Measurements from ENCODE around the gene C4BPB.
A peak's percentile ranks its signal among the peaks of the same experiment; 100 is the strongest.

Gene C4BPB

GRCh38 chr1:207049974-207050391, 38.7 kb upstream of the C4BPB start:
- TF ChIP-seq Cebpa-rat (IDR thresholded peaks at IDR 0.05) = no peak
- H3K4me1 ChIP-seq = peaks cover 0 to 12% (median 0%) of the 10 kb centered on the region in 10 experiments; a peak in 7 of 20 replicates
- H3K27me3 ChIP-seq = peaks cover 0 to 11% (median 6%) of the 10 kb centered on the region in 11 experiments; a peak in 11 of 22 replicates
- peaks cover 0 to 34% (median 29%) of the 10 kb centered on the region in 11 experiments; a peak in 20 of 22 replicates for H3K9me3 ChIP-seq (replicated peaks in 1 of 11)
- H3K4me3 ChIP-seq = no peak overlapping the region
- no peak overlapping the region for H3K27ac ChIP-seq
- H3K4me2 ChIP-seq = no peak overlapping the region
- no peaks in the 10 kb centered on the region for H3K36me3 ChIP-seq
- H4K20me1 ChIP-seq = no peaks in the 10 kb centered on the region
- H3K9ac ChIP-seq = no peak overlapping the region

GRCh38 chr1:207050480-207051190, 38.0 kb upstream of the C4BPB start:
- Histone ChIP-seq H3K36me3 (no peaks in the 10 kb centered on the region), H3K4me2 (no peak overlapping the region), H3K27ac (no peak overlapping the region), H3K9me3 (replicated peaks in 1 of 11) (peaks cover 0 to 34% (median 29%) of the 10 kb centered on the region in 11 experiments; a peak in 20 of 22 replicates), H3K4me1 (peaks cover 0 to 16% (median 0%) of the 10 kb centered on the region in 10 experiments; a peak in 7 of 20 replicates), H3K9ac (no peak overlapping the region), H4K20me1 (no peaks in the 10 kb centered on the region), H3K27me3 (peaks cover 0 to 11% (median 6%) of the 10 kb centered on the region in 11 experiments; a peak in 11 of 22 replicates), H3K4me3 (no peak overlapping the region)
- no peak for TF ChIP-seq Cebpa-rat (IDR thresholded peaks at IDR 0.05)

GRCh38 chr1:207051191-207051943, 37.3 kb upstream of the C4BPB start, which contains the start of gene YOD1:
TSS of gene YOD1 (minus strand) at chr1:207051208. CDS start at chr1:207051030, 178 bp downstream.
- no peak within 1 kb of the TSS for H3K9ac ChIP-seq
- no peaks in the 10 kb centered on the region for H3K36me3 ChIP-seq
- H3K4me1 ChIP-seq = peaks cover 0 to 16% (median 0%) of the 10 kb centered on the region in 10 experiments; a peak in 7 of 20 replicates
- H3K4me3 ChIP-seq = no peak within 1 kb of the TSS
- H4K20me1 ChIP-seq = no peaks in the 10 kb centered on the region
- no peak within 1 kb of the TSS for H3K4me2 ChIP-seq
- peaks cover 0 to 34% (median 29%) of the 10 kb centered on the region in 11 experiments; a peak in 20 of 22 replicates for H3K9me3 ChIP-seq (replicated peaks in 1 of 11)
- TF ChIP-seq Cebpa-rat (IDR thresholded peaks at IDR 0.05) = no peak
- H3K27me3 ChIP-seq = peaks cover 0 to 11% (median 6%) of the 10 kb centered on the region in 11 experiments; a peak in 11 of 22 replicates
- H3K27ac ChIP-seq = no peak within 1 kb of the TSS

GRCh38 chr1:207052911-207053769, 35.5 kb upstream of the C4BPB start, which contains the start of gene PFKFB2:
TSS of gene PFKFB2 (plus strand) at chr1:207053275. CDS start at chr1:207054718, 1,443 bp downstream.
- no peak for TF ChIP-seq Cebpa-rat (IDR thresholded peaks at IDR 0.05)
- peak within 1 kb of the TSS in 1 of 11 experiments; percentile 17; a peak in 1 of 22 replicates for H3K27ac ChIP-seq

GRCh38 chr1:207054491-207054890, 34.2 kb upstream of the C4BPB start:
- Histone ChIP-seq H3K27me3 (peaks cover 0 to 11% (median 6%) of the 10 kb centered on the region in 11 experiments; a peak in 11 of 22 replicates), H3K9ac (peak overlapping the region in 2 of 11 experiments; percentile 3 to 6; a peak in 1 of 22 replicates), H3K4me1 (peaks cover 0 to 16% (median 0%) of the 10 kb centered on the region in 10 experiments; a peak in 7 of 20 replicates), H3K9me3 (replicated peaks in 1 of 11) (peaks cover 0 to 34% (median 29%) of the 10 kb centered on the region in 11 experiments; a peak in 20 of 22 replicates), H3K36me3 (no peaks in the 10 kb centered on the region), H3K4me2 (peak overlapping the region in 5 of 11 experiments; percentile 25 to 73 (median 44); a peak in 8 of 22 replicates), H4K20me1 (no peaks in the 10 kb centered on the region), H3K4me3 (no peak overlapping the region; a peak in 1 of 20 replicates), H3K27ac (peak overlapping the region in 5 of 11 experiments; percentile 17 to 35 (median 26); a peak in 5 of 22 replicates)
- no peak for TF ChIP-seq Cebpa-rat (IDR thresholded peaks at IDR 0.05)

More at GRCh38 chr1:207052911-207053769, 35.5 kb upstream of the C4BPB start, which contains the start of gene PFKFB2:
- Histone ChIP-seq H3K4me2 (peak within 1 kb of the TSS in 3 of 11 experiments; percentile 29 to 73 (median 66); a peak in 4 of 22 replicates), H3K9me3 (replicated peaks in 1 of 11) (peaks cover 0 to 34% (median 29%) of the 10 kb centered on the region in 11 experiments; a peak in 20 of 22 replicates), H4K20me1 (no peaks in the 10 kb centered on the region), H3K36me3 (no peaks in the 10 kb centered on the region), H3K4me3 (no peak within 1 kb of the TSS), H3K4me1 (peaks cover 0 to 16% (median 0%) of the 10 kb centered on the region in 10 experiments; a peak in 7 of 20 replicates), H3K9ac (no peak within 1 kb of the TSS), H3K27me3 (peaks cover 0 to 11% (median 6%) of the 10 kb centered on the region in 11 experiments; a peak in 11 of 22 replicates)

- peaks cover 0 to 16% (median 0%) of the 10 kb centered on the region in 10 experiments; a peak in 7 of 20 replicates for H3K4me1 ChIP-seq
- H3K27ac ChIP-seq = no peak overlapping the region
- no peaks in the 10 kb centered on the region for H4K20me1 ChIP-seq
- no peaks in the 10 kb centered on the region for H3K36me3 ChIP-seq
- H3K4me2 ChIP-seq = peak overlapping the region in 3 of 11 experiments; percentile 29 to 73 (median 66); a peak in 4 of 22 replicates
- no peak for TF ChIP-seq Cebpa-rat (IDR thresholded peaks at IDR 0.05)
- no peak overlapping the region for H3K4me3 ChIP-seq
- H3K9me3 ChIP-seq (replicated peaks in 1 of 11) = peaks cover 0 to 31% (median 26%) of the 10 kb centered on the region in 11 experiments; a peak in 20 of 22 replicates
- H3K27me3 ChIP-seq = peaks cover 0 to 9% (median 5%) of the 10 kb centered on the region in 11 experiments; a peak in 11 of 22 replicates
- no peak overlapping the region for H3K9ac ChIP-seq
These were observed 33.2 kb upstream of the C4BPB start for GRCh38 chr1:207055386-207056001.

GRCh38 chr1:207056673-207057072, 32.0 kb upstream of the C4BPB start:
- no peak for TF ChIP-seq Cebpa-rat (IDR thresholded peaks at IDR 0.05)
- Histone ChIP-seq H4K20me1 (no peaks in the 10 kb centered on the region), H3K4me3 (no peak overlapping the region), H3K27me3 (no peaks in the 10 kb centered on the region; a peak in 1 of 22 replicates), H3K4me2 (no peak overlapping the region), H3K36me3 (no peaks in the 10 kb centered on the region), H3K9ac (no peak overlapping the region), H3K27ac (no peak overlapping the region), H3K9me3 (replicated peaks in 1 of 11) (peaks cover 0 to 20% (median 16%) of the 10 kb centered on the region in 11 experiments; a peak in 19 of 22 replicates), H3K4me1 (peaks cover 0 to 16% (median 0%) of the 10 kb centered on the region in 10 experiments; a peak in 7 of 20 replicates)
